NOMO-1 treated with DMSO at 0.1 percent for 48 hours (cell line): ENCODE measurements around the gene PDE8B.

Source experiments
- DNase-seq: peaks from one replicate; lab custom pipeline; 2025; ENCODE audit not compliant: unreplicated experiment; lab: John Stamatoyannopoulos, UW

The PDE8B gene, protein sequence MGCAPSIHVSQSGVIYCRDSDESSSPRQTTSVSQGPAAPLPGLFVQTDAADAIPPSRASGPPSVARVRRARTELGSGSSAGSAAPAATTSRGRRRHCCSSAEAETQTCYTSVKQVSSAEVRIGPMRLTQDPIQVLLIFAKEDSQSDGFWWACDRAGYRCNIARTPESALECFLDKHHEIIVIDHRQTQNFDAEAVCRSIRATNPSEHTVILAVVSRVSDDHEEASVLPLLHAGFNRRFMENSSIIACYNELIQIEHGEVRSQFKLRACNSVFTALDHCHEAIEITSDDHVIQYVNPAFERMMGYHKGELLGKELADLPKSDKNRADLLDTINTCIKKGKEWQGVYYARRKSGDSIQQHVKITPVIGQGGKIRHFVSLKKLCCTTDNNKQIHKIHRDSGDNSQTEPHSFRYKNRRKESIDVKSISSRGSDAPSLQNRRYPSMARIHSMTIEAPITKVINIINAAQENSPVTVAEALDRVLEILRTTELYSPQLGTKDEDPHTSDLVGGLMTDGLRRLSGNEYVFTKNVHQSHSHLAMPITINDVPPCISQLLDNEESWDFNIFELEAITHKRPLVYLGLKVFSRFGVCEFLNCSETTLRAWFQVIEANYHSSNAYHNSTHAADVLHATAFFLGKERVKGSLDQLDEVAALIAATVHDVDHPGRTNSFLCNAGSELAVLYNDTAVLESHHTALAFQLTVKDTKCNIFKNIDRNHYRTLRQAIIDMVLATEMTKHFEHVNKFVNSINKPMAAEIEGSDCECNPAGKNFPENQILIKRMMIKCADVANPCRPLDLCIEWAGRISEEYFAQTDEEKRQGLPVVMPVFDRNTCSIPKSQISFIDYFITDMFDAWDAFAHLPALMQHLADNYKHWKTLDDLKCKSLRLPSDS

DNA sequence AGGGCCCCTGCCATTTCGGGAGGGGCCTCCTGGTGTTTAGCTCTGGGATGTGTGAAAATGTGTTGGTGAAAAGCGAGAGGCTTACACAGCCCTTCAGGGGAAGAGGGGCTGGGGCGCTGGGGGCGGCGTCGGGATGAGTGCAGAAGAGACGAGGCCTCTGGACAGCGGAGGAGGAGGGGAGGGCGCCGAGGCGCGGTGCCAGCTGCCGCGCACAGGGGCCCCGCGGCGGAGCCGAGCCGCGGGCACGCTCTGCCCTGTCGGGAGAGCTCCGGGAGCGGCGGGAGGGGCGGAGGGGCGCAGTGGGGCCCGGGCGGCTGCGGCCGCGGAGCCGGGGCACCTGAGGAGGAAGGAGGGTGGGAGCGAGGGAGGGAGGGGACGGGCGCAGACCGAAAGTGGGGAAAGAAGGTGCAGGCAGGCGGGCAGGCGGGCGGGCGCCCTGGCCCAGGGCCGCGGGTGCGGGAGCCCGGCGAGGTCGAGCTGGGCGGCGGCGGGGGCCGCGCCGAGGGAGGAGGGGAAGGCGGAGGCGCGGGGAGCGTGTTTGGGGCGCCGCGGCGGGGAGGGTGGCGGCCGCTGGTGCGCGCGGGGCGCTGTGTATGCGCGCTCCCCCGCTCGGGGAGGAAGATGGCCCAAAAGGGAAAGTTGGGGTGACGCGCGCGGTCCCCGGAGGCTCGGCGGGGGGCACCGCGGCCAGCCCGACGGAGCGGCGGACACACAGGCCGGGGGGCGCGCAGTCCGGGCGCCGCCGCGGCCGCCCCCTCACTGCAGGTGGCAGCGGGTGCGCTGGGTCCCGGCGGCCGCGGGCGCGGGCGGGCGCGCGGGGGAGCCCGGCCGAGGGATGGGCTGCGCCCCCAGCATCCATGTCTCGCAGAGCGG lies at the start of gene PDE8B:
TSS of gene PDE8B (plus strand) at position 590 of the 873 bp plus-strand sequence. CDS start at position 836, 246 bp downstream.
- DNase-seq: no peak

DNA sequence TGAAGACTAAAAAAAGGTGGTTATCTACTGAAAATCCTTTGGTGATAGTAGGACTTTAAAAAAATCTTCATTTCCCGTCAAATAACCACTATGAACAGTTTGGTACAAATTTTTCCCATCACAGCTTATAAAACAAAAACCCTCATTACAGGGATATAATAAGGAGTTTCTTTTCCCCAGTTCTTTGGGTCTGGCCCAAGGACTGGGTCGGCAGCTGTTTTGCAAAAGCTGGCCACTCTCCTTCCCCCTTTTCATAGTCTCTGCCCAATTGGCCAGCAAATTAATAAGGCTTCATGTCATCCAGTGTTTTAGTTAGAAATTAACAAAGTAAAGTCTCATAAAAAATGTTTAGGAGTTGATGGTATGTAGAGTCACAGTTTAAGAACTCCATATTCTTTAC lies 47.0 kb upstream of the PDE8B start:
- no peak for DNase-seq

DNA sequence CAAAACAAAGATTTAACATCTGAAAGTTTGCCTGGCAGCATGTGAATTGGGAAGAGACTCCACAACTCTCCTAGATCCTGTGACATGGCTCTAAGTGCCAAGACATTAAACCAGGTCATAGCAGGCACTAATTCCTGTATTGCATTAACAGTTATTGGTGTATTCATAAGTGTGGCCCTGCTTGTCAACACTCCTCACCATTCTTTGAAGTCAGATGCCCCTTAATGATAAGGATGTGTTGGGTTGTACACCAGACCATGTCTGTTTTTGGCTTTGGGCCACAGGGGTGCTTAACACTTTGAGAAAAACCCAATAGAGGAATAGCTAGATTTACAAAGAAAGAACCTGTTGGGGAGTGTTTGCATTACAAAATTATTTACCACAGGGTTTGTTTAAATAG lies 43.4 kb upstream of the PDE8B start:
- no peak for DNase-seq

DNA sequence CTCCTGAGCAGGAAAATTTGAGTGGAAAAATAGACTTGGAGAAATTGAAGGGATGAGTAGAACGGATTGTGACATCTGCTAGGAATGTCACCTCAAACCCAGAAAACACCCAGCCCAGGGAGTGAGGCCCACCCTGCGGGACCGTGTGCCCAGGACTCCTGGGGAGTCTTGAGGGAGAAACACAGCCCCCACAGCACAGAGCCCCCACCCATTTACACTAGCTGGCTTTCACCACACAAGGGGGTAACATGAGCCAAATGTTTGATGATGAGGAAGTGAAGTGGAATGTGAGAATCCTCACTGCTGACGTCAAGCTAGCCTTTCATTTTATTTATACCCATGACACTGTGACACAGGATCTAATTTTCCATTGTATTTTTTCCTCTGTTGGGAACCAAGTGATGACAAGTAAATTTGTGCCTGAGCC lies 42.8 kb upstream of the PDE8B start:
- no peak for DNase-seq

DNA sequence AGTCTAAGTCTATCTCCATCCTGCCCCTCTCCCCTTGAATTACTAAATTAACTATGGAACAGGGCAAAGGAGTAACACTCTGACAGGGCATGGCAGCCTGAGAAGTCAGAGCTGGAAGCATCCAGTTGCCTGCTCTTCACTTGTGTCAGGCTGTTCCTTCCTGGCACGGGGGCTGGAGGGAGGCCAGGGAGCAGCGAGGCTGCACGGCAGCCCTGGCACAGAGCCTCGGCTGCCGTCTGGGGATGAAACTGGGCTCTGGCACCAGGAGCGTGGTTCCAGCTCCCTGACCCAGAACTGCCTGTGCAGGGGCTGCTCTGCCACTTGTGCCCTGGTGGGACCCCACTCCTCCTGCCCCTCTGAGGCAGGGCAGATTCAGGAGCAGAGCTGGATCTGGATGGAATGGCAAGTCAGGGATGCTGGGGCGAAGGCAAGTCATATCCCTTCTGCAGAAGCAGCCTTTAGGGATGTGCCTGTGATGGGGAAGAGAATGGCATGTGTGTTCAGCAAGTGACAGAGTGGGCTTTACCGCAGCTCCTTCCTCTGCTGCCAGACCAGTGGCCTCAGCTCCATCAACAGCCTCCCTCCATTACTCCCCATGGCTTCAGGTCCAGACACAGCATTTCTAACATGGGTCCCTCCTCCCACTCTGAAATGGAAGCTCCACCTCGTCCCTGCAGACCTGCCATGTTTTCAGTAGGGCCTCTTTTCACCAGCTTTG lies 42.2 kb upstream of the PDE8B start:
- DNase-seq: no peak

DNA sequence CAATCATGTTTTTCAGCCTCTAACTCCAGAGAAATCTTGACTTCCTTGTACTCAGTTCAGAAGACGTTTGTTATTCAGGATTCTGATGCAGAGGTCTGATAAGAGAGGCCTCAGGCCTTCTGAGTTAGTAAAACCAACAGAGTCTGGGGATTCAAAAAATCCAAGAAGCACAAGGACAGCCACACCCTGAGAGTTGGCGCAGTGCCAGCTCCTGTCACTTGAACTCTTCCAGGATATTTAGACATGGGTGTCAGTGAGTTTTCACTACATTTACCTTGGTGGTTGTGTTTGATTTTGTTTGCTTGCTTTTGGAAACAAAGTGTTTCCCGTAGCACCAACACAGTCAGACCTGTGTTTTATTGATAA lies 41.6 kb upstream of the PDE8B start:
- DNase-seq: no peak

DNA sequence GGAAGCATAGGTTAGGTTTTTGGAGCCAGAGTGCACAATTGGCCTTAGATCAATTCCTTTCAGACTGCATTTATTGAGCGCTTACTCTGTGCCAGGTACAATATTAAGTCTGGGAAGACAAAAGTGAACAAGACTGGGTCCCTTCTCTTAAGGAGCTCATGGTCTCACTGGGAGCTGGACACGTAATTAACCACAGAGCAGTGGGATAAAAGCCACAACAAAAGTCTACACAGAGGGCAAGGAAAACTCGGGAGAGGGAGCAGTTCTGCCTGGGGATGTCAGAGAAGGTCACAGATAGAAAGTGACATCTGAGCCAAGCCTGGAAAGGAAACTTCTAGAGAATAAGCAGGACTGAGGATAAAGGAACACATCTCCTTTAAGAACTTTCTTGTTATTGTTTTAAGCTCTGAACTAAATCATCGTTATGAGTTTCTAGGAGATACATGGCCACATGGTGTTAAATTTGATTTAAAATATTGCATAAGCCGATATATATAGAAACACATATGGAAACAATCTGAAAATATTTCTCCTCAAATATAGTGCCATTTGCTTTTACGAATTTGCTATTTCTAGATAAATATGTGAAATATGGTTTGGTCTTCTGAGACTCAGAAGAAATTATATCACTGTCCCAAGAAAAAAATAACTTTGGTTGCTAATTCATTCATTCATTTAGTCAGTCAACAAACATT lies 40.1 kb upstream of the PDE8B start:
- DNase-seq: no peak

DNA sequence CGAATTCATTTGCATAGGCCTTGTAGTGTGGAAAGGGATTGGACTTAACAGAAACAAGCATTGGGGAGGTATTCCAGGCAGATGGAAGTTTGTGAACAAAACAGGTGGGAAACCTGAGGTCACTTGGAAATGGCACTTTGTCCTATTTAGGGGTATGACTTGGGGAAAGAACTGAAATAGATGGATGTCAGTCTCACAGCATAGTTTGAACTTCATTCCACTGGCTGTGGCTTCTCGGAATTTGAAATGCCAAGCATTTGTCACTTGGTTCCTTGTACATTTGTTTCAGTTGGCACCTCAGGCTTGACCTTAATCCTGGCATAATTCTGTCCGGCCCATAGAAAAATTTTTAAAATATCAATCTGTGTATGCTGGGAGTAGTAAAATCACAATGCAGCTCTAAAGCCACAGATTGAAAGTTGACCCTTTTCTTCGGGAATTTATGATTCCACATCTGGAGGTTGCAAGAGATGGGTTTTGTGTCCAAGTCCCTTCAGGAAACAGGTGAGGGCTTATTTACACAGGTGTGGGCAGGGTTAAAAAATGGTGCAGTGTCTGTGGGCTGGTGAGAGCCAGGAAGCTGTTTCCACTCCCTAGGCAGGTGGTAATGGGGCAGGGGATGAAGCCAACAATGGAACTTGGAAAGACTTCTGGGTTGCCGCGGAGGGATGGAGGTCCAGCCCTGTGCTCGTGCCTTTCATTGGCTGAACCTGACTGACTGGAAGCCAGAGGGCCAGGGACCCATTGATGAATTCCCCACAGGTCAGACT lies 39.2 kb upstream of the PDE8B start:
- DNase-seq: no peak

DNA sequence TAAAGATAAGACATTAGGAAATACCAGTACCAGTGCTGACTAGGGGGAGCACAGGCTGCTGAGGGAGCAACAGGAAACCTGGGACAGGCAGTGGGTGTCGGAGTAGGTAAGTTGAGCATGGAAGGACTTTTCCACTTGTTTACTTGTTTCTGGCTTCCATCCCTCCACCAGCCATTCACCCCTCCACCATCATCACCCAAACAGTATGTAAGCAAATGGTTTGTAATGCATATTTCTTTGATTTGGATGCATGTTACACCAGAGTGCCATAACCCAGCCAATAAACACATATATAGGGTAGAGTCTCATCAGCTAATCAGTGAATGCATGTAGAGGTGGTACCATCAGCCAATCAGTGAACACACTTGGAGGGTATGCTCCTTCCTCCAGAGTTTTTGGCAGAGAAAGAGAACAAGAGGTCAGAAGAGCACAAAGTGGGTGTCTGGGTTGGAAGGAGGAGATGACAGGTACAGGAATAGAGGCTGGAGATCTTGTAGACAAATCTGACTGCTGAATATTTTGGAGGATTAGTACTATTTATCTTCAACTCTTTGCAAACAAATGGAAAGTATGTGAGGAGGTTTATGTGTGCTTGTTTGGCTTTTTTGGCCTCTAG lies 37.7 kb upstream of the PDE8B start:
- DNase-seq: no peak

DNA sequence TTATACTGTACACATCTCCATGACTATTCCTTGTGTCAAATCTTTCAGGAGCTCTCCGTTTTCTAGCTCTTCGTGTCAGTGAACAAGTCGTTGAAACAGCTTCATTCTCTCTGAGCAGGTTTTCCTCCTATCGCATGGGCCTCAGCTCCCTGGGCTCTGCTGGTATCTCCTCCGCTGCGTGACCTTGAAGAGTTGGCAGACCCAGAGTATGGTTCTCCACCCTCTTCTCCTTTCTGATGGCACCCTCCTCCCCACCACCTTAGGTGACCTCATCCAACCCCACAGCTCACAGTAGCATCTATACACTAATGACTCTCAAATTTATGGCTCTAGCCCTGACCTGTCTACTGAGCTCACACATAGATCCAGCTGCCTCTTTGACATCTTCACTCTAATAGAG lies 36.0 kb upstream of the PDE8B start:
- DNase-seq: no peak

DNA sequence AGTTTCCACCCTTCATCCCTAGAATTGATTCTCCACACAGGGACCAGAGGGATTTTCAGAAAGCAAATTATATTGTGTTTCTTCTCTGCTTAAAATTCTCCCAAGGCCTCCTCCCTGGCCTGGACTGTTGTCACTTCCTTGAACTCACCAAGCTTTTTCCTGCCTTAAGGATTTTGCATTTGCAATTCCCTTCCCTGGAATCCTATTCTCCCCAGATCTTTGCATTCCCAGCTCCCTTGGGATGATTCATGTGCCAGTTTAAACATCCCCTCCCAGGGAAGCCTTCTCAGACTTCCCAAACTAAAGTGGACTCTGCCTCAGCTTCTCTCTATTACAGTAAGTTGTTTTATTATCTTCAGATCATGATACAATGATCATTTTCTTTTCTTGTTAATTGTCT lies 35.2 kb upstream of the PDE8B start:
- DNase-seq: no peak

DNA sequence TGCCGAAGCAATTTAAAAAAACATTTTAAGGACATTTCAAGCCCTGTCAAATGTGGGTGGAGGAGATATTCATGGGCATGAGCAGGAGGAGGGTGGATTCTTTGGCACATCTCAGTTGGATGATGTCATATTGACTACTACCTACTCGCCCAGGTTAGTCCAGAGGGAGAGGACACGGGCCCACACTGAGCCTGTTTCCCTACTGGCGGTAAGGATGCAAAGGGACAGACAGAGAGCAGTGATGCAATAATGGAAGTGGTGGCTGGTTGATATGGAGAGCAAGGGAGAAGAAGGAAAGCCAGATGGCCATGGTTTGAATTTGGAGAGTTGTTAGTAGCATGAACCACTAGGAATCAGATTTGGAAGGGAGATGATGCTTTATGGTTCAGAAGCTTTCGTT lies 34.1 kb upstream of the PDE8B start:
- DNase-seq: no peak

DNA sequence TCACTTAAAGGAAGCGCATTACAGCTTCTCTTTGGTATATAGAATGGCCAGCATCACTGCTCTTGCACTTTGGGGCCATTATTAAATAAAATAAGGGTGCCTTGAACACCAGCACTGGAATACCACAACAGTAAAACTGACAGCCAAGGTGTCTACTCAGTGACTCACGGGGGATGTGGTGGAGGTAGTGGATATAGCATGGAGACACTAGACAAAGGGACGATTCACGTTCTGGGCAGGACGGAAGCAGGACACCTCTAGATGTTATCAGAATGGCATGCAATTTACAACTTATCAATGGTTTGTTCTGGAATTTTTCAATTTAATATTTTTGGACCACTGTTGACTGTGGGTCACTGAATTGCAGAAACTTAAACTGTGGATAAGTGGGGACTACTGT lies 32.9 kb upstream of the PDE8B start:
- no peak for DNase-seq

DNA sequence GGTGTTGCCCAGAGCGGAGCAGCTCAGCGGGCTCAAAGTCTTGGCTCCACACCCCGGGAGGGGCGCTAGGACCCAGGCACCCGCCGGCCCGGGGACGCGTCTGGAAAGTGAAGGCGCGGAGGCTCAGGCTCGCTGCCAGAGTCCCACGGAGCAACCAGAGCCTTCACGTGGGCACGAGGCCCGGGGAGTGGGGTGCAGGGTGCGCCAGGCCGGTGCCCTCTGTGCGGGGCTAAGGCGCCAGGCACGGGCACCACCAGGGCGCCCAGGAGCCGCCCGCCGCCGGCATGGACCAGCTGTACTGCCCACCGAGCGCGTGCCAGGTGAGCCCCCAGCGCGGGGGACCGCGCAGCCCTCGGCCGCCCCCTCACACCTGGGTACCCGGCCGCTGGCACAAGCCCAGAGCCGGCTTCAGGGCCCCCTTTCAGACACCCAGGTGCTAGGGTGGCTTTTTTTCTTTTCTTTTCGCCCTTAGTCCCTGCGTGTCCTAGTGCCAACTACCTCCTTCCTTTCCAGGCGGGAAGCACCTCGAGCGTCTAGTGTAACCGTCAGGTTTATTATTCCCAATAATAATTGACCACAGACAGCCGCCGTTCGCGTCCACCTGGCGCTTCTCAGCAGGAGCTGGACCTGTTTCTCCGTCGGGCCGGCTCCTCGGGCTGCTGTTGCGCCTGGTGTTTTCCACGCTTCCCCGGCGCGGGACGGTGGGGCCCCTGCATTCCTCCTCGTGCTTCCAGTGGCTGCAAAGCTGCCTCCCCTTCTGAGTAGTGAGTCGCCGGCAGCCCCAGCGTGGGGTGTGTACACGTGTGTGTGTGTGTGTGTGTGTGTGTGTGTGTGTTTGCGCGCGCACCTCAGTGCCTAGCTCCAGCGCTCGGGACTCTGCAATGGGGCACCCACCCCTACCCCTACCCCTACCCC lies 30.1 kb upstream of the PDE8B start:
- no peak for DNase-seq

DNA sequence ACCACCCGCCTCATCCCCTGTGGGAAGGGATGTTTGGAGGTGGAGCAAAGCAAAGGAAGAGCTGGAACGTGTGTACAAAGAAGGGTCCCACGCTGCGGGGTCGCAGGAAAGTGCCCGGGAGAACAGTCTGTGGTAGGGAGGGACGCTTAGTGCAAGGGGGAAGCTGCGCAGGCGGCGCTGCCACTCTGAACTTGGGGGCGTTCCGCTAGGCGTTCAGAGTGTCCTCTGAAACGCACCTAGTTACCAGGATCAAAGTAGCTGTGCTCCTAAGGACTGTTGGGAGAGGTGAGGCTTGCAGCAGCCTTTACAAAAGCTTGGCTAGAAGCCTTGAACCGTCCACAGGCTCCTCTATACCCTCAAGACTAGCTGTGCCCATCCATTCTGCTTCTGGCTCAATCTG lies 29.3 kb upstream of the PDE8B start:
- DNase-seq: no peak

DNA sequence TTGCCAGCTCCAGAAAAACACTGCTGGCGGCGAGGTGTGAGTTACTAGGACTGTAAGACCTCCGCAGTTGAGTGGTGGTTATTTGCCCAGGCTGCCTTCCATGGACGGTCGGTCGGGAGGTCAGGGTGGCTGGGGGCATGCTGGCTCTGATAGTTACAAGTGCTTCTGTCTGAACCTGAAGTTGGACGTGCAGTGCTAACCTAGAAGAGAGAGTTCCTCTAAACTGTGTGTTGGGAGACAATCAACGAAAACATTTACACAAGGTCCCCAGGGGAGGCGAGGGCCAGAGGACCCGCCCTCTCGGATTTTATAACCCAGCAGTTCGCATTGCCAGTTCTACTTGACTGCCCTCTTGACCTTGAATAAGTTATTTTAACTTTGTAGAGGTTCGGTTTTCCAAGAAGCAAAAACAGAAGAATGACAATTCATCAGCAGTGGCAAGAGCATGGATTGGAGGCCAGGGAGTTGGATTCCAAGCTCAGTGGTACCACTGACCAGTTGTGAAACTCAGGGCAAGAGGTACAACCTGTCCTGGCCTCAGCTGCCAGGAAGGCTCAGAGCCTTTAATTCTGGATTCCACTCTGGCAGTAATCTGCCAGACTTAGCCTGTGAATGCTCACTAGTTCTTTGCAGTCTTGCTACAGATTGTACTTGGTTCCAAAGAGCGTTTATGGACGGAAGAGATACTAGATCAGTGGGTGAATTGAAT lies 28.7 kb upstream of the PDE8B start:
- DNase-seq: no peak

DNA sequence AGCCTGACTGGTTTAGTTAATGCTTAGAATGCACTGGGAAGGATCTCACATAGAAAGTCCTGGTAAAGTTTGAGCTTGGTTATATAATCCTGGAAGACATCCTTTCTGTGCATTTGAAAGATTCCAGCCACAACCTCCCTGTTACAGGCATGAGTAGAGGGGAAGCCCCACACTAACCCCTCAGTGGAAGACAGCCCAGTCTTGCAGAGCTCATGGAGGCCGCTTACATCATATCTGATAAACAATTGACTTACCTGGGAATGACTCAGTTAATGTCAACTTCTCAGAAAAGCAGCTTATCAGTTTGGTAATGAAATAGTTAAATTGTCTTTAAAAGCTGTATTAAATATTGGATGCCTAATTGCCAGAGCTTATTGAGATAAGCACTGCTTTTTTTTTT lies 28.1 kb upstream of the PDE8B start:
- no peak for DNase-seq
